T follicular helper cell (primary cell): Measurements from ENCODE around the gene TP73.
A peak's percentile ranks its signal among the peaks of the same experiment; 100 is the strongest.
"Not testable (repeated sequence)": the region's sequence is repeated elsewhere in the genome, so short reads cannot be mapped to it uniquely, and the experiment has no call there.

Experiments
- DNase-seq: peaks from one replicate; pipeline ENCODE4 v3.0.0-alpha.2; 2020; ENCODE audit warnings: low read depth

The TP73 gene

GRCh38 chr1:3744646-3745045 is 92.3 kb downstream of the TP73 start:
- DNase-seq = no peak

- DNase-seq = no peak
Observed at GRCh38 chr1:3745071-3745470, 92.8 kb downstream of the TP73 start.

- DNase-seq = no peak
Observed at GRCh38 chr1:3745590-3746381, 93.5 kb downstream of the TP73 start.

- no peak for DNase-seq
Observed at GRCh38 chr1:3746389-3746829, 94.1 kb downstream of the TP73 start.

- DNase-seq = peak; percentile 79
Observed at GRCh38 chr1:3746830-3747521, 94.7 kb downstream of the TP73 start.

GRCh38 chr1:3747522-3747848 is 95.2 kb downstream of the TP73 start:
- DNase-seq = no peak

GRCh38 chr1:3747903-3748302 is 95.6 kb downstream of the TP73 start:
- no peak for DNase-seq

- DNase-seq = not testable (repeated sequence)
Observed at GRCh38 chr1:3748316-3748900, 96.1 kb downstream of the TP73 start.

DNA sequence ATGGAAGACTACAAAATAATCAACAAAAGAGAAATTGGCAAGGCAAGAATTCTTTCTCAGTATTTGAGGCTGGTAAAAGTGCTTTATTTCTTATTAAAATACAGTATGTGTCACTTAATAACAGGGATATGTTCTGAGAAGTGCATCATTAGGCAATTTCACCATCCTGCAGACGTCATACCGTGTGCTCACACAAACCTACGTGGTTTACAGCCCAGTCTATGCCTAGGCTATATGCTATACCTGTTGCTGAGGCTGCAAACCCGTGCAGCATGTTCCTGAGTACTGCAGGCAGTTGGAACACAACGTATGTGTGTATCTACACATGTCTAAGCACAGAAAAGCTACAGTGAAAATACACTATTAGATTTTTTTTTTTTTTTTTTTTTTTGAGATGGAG is 97.2 kb downstream of the TP73 start:
- no peak for DNase-seq

- DNase-seq = no peak
Observed at GRCh38 chr1:3750741-3751140, 98.4 kb downstream of the TP73 start.

DNA sequence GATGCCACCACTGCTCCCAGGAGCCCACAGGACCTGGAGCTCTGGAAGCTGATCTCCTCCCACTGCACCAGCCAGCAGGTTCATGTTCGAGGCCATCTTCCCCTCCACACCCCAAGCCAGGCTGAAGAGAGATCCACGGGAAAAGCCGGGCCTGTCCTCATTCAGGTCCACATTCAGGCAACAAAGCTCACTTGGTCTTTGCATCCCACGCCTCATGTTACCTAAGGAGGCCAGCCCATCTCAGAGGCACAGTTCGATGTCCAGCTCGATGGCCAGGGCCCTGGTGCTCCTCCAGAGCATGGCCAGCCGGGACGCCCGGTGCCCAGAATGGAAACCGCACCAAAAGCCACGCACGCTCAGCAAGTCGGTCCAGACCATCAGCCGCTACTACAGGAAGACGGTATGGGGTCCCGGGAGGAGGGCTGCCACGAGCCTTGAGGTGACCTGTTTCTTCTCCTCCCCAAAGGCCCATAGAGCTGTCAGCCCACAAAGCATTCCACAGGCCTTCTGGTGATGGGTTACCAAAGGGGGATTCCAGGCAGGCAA is 100.2 kb downstream of the TP73 start, which contains the start of gene CCDC27:
TSS of gene CCDC27 (plus strand) at position 51 of the 546 bp plus-strand sequence. CDS start at position 83, 32 bp downstream.
- DNase-seq = no peak

- DNase-seq = no peak
Observed at GRCh38 chr1:3753656-3754454, 101.5 kb downstream of the TP73 start.

DNA sequence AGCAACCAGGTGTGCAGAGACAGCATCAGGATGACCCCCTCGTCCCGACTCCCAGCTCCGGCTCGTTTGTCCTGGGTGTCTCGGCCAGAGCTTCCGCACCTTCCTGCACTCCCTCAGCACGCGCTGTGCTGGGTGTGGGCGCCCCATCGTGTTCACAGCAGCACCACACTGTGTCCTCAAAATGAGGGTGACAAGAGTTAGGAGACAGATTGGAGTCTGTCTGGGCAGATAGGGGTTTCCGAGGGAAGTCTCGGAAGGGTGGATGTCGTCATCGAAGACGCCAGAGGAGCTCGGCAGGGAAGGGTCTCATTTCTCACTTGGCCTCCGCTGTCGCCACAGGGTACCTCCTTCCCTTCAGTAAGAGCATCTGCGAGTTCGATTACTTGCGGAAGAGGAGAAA is 104.1 kb downstream of the TP73 start:
- no peak for DNase-seq

DNA sequence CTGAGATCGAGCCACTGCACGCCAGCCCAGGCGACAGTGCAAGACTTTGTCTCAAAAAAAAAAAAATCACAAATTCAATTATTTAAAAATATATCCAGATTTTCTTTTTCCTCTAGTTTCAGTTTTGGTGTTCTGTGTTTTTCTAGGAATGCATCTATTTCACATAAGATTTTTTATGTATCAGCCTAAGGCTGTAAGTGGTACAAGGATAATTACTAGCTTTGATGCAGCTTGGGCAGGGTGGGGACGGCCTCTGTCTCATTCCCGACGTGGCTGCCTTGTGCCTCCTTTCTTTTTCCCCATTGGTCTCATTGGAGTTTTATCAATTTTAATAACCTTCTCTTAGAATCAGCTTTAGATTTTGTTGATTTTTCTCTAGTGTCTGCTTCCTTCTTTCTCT is 106.8 kb downstream of the TP73 start:
- no peak for DNase-seq

GRCh38 chr1:3759796-3760195 is 107.5 kb downstream of the TP73 start:
- DNase-seq = no peak

DNA sequence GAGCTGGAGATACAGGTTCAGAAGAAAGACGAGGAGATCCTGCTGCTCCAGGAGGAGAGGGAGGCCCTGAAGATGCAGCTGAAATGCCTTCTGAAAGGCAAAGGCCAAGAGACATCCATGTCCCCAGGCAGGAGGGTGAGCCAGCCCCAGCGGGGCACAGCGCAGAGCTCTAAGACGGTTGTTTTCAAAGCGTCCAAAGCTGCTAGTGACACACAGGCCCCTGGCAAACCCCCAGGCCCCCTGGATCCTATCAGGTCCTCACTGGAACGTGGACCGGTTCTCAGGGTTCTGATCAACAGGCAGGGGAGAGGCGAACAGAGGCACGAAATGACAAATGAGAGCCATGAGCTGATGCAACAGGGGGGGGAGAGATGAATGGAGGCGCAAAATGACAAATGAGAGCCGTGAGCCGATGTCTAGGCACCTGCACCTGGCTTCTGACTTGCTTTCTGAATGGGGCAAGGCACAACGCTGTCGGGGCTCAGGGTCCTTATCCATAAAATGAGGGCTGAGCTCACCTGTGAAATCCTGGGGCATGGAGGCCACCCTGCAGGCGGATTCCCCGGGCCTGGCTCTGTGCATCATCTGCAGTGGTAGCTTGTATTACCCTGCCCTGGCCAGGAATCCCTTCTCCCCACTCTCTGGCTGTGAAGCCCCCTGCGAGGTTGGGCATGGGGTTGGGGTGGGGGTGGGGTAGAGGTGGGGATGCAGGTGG is 109.1 kb downstream of the TP73 start:
- no peak for DNase-seq

GRCh38 chr1:3762151-3762872 is 110.0 kb downstream of the TP73 start:
- DNase-seq = no peak

DNA sequence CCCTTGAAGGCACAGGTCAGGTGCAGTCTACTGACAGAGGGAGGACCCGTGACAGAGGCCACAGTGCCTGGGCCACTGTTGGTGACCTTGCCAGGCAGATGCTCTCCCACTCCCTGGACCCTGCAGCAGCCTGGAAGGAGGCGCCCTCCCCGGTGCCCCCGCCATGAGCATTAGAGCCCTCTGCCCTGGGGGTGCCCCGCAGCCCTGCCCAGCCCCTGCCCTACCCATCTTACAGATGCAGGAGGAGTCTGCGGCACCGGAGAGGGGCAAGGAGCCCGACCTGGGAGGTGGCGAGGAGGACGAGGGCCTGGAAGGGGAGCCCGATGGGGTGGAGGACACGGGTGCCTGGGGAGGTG is 110.5 kb downstream of the TP73 start:
- no peak for DNase-seq

- no peak for DNase-seq
Observed at GRCh38 chr1:3763351-3764125, 111.2 kb downstream of the TP73 start.
